Left lung (tissue), 10 donors: ENCODE data around the gene MAP3K7CL. TPM values are rescaled to one million over a fixed set of nuclear protein-coding genes. Genes with fewer than 3 reads are reported as not detected.
A peak's percentile ranks its signal among the peaks of the same experiment; 100 is the strongest.

ENCODE experiments used
- ATAC-seq: fragments of 200-7000 bp; cut with Tn5 transposase; one replicate; pipeline ENCODE4 v1.9.1; 2020; ENCODE audit warnings: moderate library complexity
- DNase-seq, 4 donors: peaks; one replicate each; pipeline ENCODE4 v3.0.0-alpha.2; 2013 to 2020
- H3K27ac ChIP-seq, 2 donors: fragments of 200-600 bp; sonication (generic) in 1 of 2; one replicate each; pipeline versions ENCODE4 v1.5.0 to v1.8.0; 2020 to 2021
- H3K27me3 ChIP-seq, 2 donors: fragments of 200-600 bp; sonication (generic) in 1 of 2; one replicate each; pipeline versions ENCODE4 v1.5.0 to v1.8.0; 2020 to 2021
- H3K36me3 ChIP-seq, 2 donors: fragments of 200-600 bp; sonication (generic) in 1 of 2; one replicate each; pipeline versions ENCODE4 v1.5.0 to v1.8.0; 2020 to 2021
- H3K4me1 ChIP-seq, 2 donors: fragments of 200-600 bp; one replicate each; pipeline ENCODE4 v1.8.0; 2021
- H3K4me3 ChIP-seq, 2 donors: fragments of 200-600 bp; sonication (generic) in 1 of 2; one replicate each; pipeline versions ENCODE4 v1.5.0 to v1.8.0; 2020 to 2021; ENCODE audit warnings: mild to moderate bottlenecking in 1 of 2
- H3K9me3 ChIP-seq, 2 donors: fragments of 200-600 bp; sonication (generic) in 1 of 2; one replicate each; pipeline versions ENCODE4 v1.5.0 to v1.8.0; 2020 to 2021
- CTCF ChIP-seq, 2 donors: fragments of 200-600 bp; sonication (generic) in 1 of 2; IDR thresholded peaks; one replicate each; pipeline versions ENCODE4 v1.5.0 to v1.8.0; 2021; ENCODE audit warnings: antibody characterized with exemption in 2 of 2
- intact Hi-C, 2 donors: fragments of 100-400 bp; cut with DNase I; formaldehyde crosslinking; loops; one replicate each; pipeline versions ENCODE4 v1.11.2 to v1.14.2; 2022
- polyA plus RNA-seq, 6 donors: library from polyadenylated mRNA; unstranded; fragments of 120-200 nt; gene quantifications; one replicate each; pipeline ENCODE4 v1.2.1, GENCODE V29; 2013; ENCODE audit not compliant: insufficient read length in 6 of 6
- total RNA-seq, 2 donors: library from RNA; stranded (reverse); fragmentation: NEBNext Ultra II Directional; extraction: Animal tissue kit (Norgen Biotek cat#: 25700); gene quantifications; one replicate each; pipeline ENCODE4 v1.2.1, GENCODE V29; 2021
- donor health status: DM: no; HTN: yes; CAD: no.
- donor health status: DM: no; HTN: no; CAD: no.

MAP3K7CL gene
- total and polyA plus RNA-seq, 8 donors = 5.0 to 8.5 (median 6.8) TPM

GRCh38 chr21:29144736-29145353, 14.4 kb downstream of the MAP3K7CL start:
- ATAC-seq = peak; percentile 21
- intact Hi-C loops = no loop called here
- no peak for TF ChIP-seq CTCF (IDR thresholded peaks at IDR 0.05)
- H3K4me1 ChIP-seq = peaks cover 0 to 19% of the 10 kb centered on the region in 2 donors
- no peaks in the 10 kb centered on the region for H3K27me3 ChIP-seq
- H3K36me3 ChIP-seq = no peaks in the 10 kb centered on the region
- H3K4me3 ChIP-seq = no peak overlapping the region
- H3K27ac ChIP-seq = peak overlapping the region in 1 of 2 donors; percentile 57
- H3K9me3 ChIP-seq = no peaks in the 10 kb centered on the region
- DNase-seq = no peak

- H3K27ac ChIP-seq = peak overlapping the region; percentile 6 to 57
- no peak overlapping the region for H3K4me3 ChIP-seq
- no peaks in the 10 kb centered on the region for H3K36me3 ChIP-seq
- peak in 1 of 4 donors; percentile 44 for DNase-seq
- H3K27me3 ChIP-seq = no peaks in the 10 kb centered on the region
- intact Hi-C loops = no loop called here
- H3K9me3 ChIP-seq = no peaks in the 10 kb centered on the region
- TF ChIP-seq CTCF (IDR thresholded peaks at IDR 0.05) = no peak
- peaks cover 0 to 19% of the 10 kb centered on the region in 2 donors for H3K4me1 ChIP-seq
- peak; percentile 69 for ATAC-seq
Observed at GRCh38 chr21:29145354-29145782, 14.9 kb downstream of the MAP3K7CL start.

- Histone ChIP-seq H3K36me3 (no peaks in the 10 kb centered on the region), H3K4me3 (no peak overlapping the region), H3K4me1 (peaks cover 0 to 19% of the 10 kb centered on the region in 2 donors), H3K9me3 (no peaks in the 10 kb centered on the region), H3K27me3 (no peaks in the 10 kb centered on the region), H3K27ac (peak overlapping the region in 1 of 2 donors; percentile 6)
- TF ChIP-seq CTCF (IDR thresholded peaks at IDR 0.05) = no peak
- DNase-seq (no peak), ATAC-seq (no peak)
- intact Hi-C loops = no loop called here
Observed at GRCh38 chr21:29145852-29146453, 15.5 kb downstream of the MAP3K7CL start.

GRCh38 chr21:29146726-29147125, 16.3 kb downstream of the MAP3K7CL start:
- ATAC-seq (no peak), DNase-seq (no peak)
- Histone ChIP-seq H3K27ac (no peak overlapping the region), H3K36me3 (no peaks in the 10 kb centered on the region), H3K9me3 (no peaks in the 10 kb centered on the region), H3K27me3 (no peaks in the 10 kb centered on the region), H3K4me1 (peaks cover 0 to 19% of the 10 kb centered on the region in 2 donors), H3K4me3 (no peak overlapping the region)
- no peak for TF ChIP-seq CTCF (IDR thresholded peaks at IDR 0.05)
- intact Hi-C loops = no loop called here

- no peak overlapping the region for H3K4me3 ChIP-seq
- ATAC-seq (peak; percentile 13), DNase-seq (peak in 1 of 4 donors; percentile 27)
- intact Hi-C loops = no loop called here
- H3K27ac ChIP-seq = no peak overlapping the region
- no peaks in the 10 kb centered on the region for H3K27me3 ChIP-seq
- no peaks in the 10 kb centered on the region for H3K9me3 ChIP-seq
- H3K4me1 ChIP-seq = peaks cover 0 to 19% of the 10 kb centered on the region in 2 donors
- TF ChIP-seq CTCF (IDR thresholded peaks at IDR 0.05) = no peak
- no peaks in the 10 kb centered on the region for H3K36me3 ChIP-seq
Observed at GRCh38 chr21:29148530-29148929, 18.1 kb downstream of the MAP3K7CL start.
